Hepatocyte (in vitro differentiated cells): ENCODE measurements around the gene MORC2. TPM values are rescaled to one million over a fixed set of nuclear protein-coding genes. Genes with fewer than 3 reads are reported as not detected.

Experiments used
- DNase-seq: peaks from one replicate; pipeline ENCODE4 v3.0.0-alpha.2; 2016; ENCODE audit warnings: low spot score
- H2AFZ ChIP-seq: fragments of 200-600 bp; sonication (generic); 2 replicates; pipeline ENCODE4 v1.6.0; 2016; ENCODE audit warnings: antibody characterized with exemption, mild to moderate bottlenecking
- H3K27ac ChIP-seq: fragments of 200-600 bp; sonication (generic); 2 replicates; pipeline ENCODE4 v1.5.1; 2016; ENCODE audit warnings: mild to moderate bottlenecking
- H3K27me3 ChIP-seq: fragments of 200-600 bp; sonication (generic); 2 replicates; pipeline ENCODE4 v1.6.1; 2016
- H3K36me3 ChIP-seq: fragments of 200-600 bp; sonication (generic); replicated peaks from 2 replicates; pipeline ENCODE4 v1.5.1; 2016; ENCODE audit warnings: low read depth; ENCODE audit not compliant: insufficient read depth
- H3K4me1 ChIP-seq: fragments of 200-600 bp; sonication (generic); 2 replicates; pipeline ENCODE4 v1.5.1; 2016; ENCODE audit warnings: mild to moderate bottlenecking, moderate library complexity; ENCODE audit not compliant: insufficient read depth
- H3K4me2 ChIP-seq: fragments of 200-600 bp; sonication (generic); 2 replicates; pipeline ENCODE4 v1.6.0; 2016
- H3K4me3 ChIP-seq: fragments of 200-600 bp; sonication (generic); 2 replicates; pipeline ENCODE4 v1.5.1; 2016; ENCODE audit warnings: mild to moderate bottlenecking
- H3K79me2 ChIP-seq: fragments of 200-600 bp; sonication (generic); 2 replicates; pipeline ENCODE4 v1.6.0; 2017; ENCODE audit warnings: mild to moderate bottlenecking
- H3K9me2 ChIP-seq: fragments of 200-600 bp; sonication (generic); replicated peaks from 2 replicates; pipeline ENCODE4 v1.6.0; 2017; ENCODE audit warnings: mild to moderate bottlenecking; ENCODE audit not compliant: insufficient read depth
- H3K9me3 ChIP-seq: fragments of 200-600 bp; sonication (generic); 2 replicates; pipeline ENCODE4 v1.5.1; 2016; ENCODE audit warnings: low read depth, mild to moderate bottlenecking
- H4K20me1 ChIP-seq: fragments of 200-600 bp; sonication (generic); 2 replicates; pipeline ENCODE4 v1.6.0; 2016; ENCODE audit warnings: mild to moderate bottlenecking; ENCODE audit not compliant: insufficient read depth, poor library complexity, severe bottlenecking
- CTCF ChIP-seq: fragments of 200-600 bp; sonication (generic); IDR thresholded peaks from 2 replicates; pipeline ENCODE4 v1.5.1; 2016; ENCODE audit warnings: antibody characterized with exemption, mild to moderate bottlenecking; ENCODE audit not compliant: poor library complexity
- EZH2 ChIP-seq: fragments of 200-600 bp; sonication (generic); IDR thresholded peaks from 2 replicates; pipeline ENCODE4 v1.6.1; 2016; ENCODE audit warnings: antibody characterized with exemption, mild to moderate bottlenecking, borderline replicate concordance
- EZH2phosphoT487 ChIP-seq: fragments of 200-600 bp; sonication (generic); IDR thresholded peaks from one replicate; pipeline ENCODE4 v1.6.1; 2018; ENCODE audit warnings: antibody characterized with exemption, mild to moderate bottlenecking, low read depth, moderate library complexity; ENCODE audit not compliant: unreplicated experiment, severe bottlenecking
- WGBS: methylation state at CpG from one replicate; pipeline ENCODE4 v1.1.6; 2016; ENCODE audit warnings: low lambda C conversion rate; ENCODE audit errors: missing lambda C conversion rate; 5-methylcytosine and 5-hydroxymethylcytosine counted together
- polyA plus RNA-seq: library from polyadenylated mRNA; unstranded; fragments of >200 nt; fragmentation: Nextera tagmentation; extraction: Ambion mirVana; gene quantifications from 2 replicates; pipeline ENCODE4 v1.2.1, GENCODE V29; 2016
- total RNA-seq: library from RNA; depleted of rRNA; stranded (reverse); fragments of >200 nt; gene quantifications from 2 replicates; pipeline ENCODE4 v1.2.3, GENCODE V29; 2014

The MORC2 gene
- total and polyA plus RNA-seq, 2 experiments from 2014 or later: 15.6 to 24.0 TPM

GRCh38 chr22:30884211-30885000 is 84.2 kb downstream of the MORC2 start:
- Histone ChIP-seq H3K4me3 (no peak overlapping the region), H3K79me2 (peaks cover 16% of the 10 kb centered on the region), H3K4me2 (no peak overlapping the region), H2AFZ (no peak overlapping the region), H3K9me3 (no peaks in the 10 kb centered on the region), H3K9me2 (no peaks in the 10 kb centered on the region), H3K27me3 (no peaks in the 10 kb centered on the region), H3K4me1 (peaks cover 29% of the 10 kb centered on the region), H3K27ac (no peak overlapping the region), H4K20me1 (no peaks in the 10 kb centered on the region), H3K36me3 (no peaks in the 10 kb centered on the region)
- TF ChIP-seq EZH2phosphoT487 (no peak), EZH2 (no peak)
- no peak for DNase-seq
- WGBS: 95% methylated on average over 18 of the region's 18 CpGs

- H3K4me2 ChIP-seq: peak overlapping the region; percentile 73
- peaks cover 36% of the 10 kb centered on the region for H3K4me1 ChIP-seq
- DNase-seq: no peak
- 94% methylated on average over 6 of the region's 7 CpGs for WGBS
- no peak overlapping the region for H3K27ac ChIP-seq
- H4K20me1 ChIP-seq: no peaks in the 10 kb centered on the region
- TF ChIP-seq CTCF: no peak
- no peak for TF ChIP-seq EZH2phosphoT487
- TF ChIP-seq EZH2: no peak
- H3K27me3 ChIP-seq: no peaks in the 10 kb centered on the region
- no peak overlapping the region for H2AFZ ChIP-seq
- no peaks in the 10 kb centered on the region for H3K9me2 ChIP-seq
- no peak overlapping the region for H3K4me3 ChIP-seq
- H3K36me3 ChIP-seq: no peaks in the 10 kb centered on the region
- H3K79me2 ChIP-seq: peaks cover 16% of the 10 kb centered on the region
- no peaks in the 10 kb centered on the region for H3K9me3 ChIP-seq
Observed at GRCh38 chr22:30883586-30884145, 84.9 kb downstream of the MORC2 start.

- TF ChIP-seq EZH2phosphoT487 (no peak), EZH2 (no peak), CTCF (no peak)
- Histone ChIP-seq H3K9me3 (no peaks in the 10 kb centered on the region), H3K9me2 (no peaks in the 10 kb centered on the region), H3K79me2 (peaks cover 16% of the 10 kb centered on the region), H4K20me1 (no peaks in the 10 kb centered on the region), H3K27me3 (no peaks in the 10 kb centered on the region), H3K4me2 (peak overlapping the region; percentile 73), H3K4me1 (peaks cover 37% of the 10 kb centered on the region), H3K27ac (peak overlapping the region; percentile 86), H3K36me3 (no peaks in the 10 kb centered on the region), H2AFZ (no peak overlapping the region), H3K4me3 (no peak overlapping the region)
- DNase-seq: no peak
- 99% methylated on average over 4 of the region's 4 CpGs for WGBS
Observed at GRCh38 chr22:30882974-30883533, 85.5 kb downstream of the MORC2 start.

GRCh38 chr22:30882184-30882717 is 86.3 kb downstream of the MORC2 start:
- Histone ChIP-seq H3K4me1 (peaks cover 37% of the 10 kb centered on the region), H3K79me2 (peaks cover 16% of the 10 kb centered on the region), H4K20me1 (no peaks in the 10 kb centered on the region), H3K4me2 (peak overlapping the region; percentile 73), H3K9me3 (no peaks in the 10 kb centered on the region), H3K4me3 (no peak overlapping the region), H3K27ac (peak overlapping the region; percentile 86), H2AFZ (no peak overlapping the region), H3K27me3 (no peaks in the 10 kb centered on the region), H3K36me3 (no peaks in the 10 kb centered on the region), H3K9me2 (no peaks in the 10 kb centered on the region)
- TF ChIP-seq CTCF (no peak), EZH2 (no peak), EZH2phosphoT487 (no peak)
- 75% methylated on average over 6 of the region's 6 CpGs for WGBS
- no peak for DNase-seq
